Measurements from ENCODE around the gene DHX9. TPM values are rescaled to one million over a fixed set of nuclear protein-coding genes. Genes with fewer than 3 reads are reported as not detected.

Gene DHX9
- total RNA-seq, 1 experiment from 2014 or later, result 220 TPM

GRCh38 chr1:182848736-182849135 is 9.6 kb downstream of the DHX9 start (continued):
- TF ChIP-seq ZBTB33 (IDR thresholded peaks at IDR 0.05; ENCODE audit: extremely low read depth, insufficient replicate concordance, low read length) (no peak), MAX (IDR thresholded peaks at IDR 0.05) (no peak), RAD21 (IDR thresholded peaks at IDR 0.05; ENCODE audit: low read depth) (no peak), POLR2AphosphoS5 (IDR thresholded peaks at IDR 0.05; ENCODE audit: low read depth, low read length) (no peak), ELF1 (IDR thresholded peaks at IDR 0.05; ENCODE audit: borderline replicate concordance, low read depth) (no peak), TCF7L2 (IDR thresholded peaks at IDR 0.05; ENCODE audit: borderline replicate concordance, extremely low read depth, insufficient read depth, insufficient read length) (no peak), FOSL1 (IDR thresholded peaks at IDR 0.05; ENCODE audit: low read depth) (no peak), CBX3 (IDR thresholded peaks at IDR 0.05; ENCODE audit: low read depth) (no peak), SIN3A (IDR thresholded peaks at IDR 0.05; ENCODE audit: low read depth) (no peak), SP1 (IDR thresholded peaks at IDR 0.05; ENCODE audit: low read depth) (no peak), ZNF274 (IDR thresholded peaks at IDR 0.05; ENCODE audit: low read depth, low read length) (no peak), ATF3 (IDR thresholded peaks at IDR 0.05) (no peak)

GRCh38 chr1:182850319-182850718 is 11.2 kb downstream of the DHX9 start:
- peaks cover 64 to 74% of the 10 kb centered on the region in 2 experiments for H3K36me3 ChIP-seq (ENCODE audit: control insufficient read depth in 1 of 2, insufficient read depth in 2 of 2, low read length in 2 of 2)
- DNase-seq (ENCODE audit: low read depth, low spot score) (no peak), ATAC-seq (no peak)
- ChIA-PET RAD21 (ENCODE audit: low non-redundant PET in 1 of 2, low total read pairs in 2 of 2, uncharacterized antibody in 2 of 2, unreplicated experiment in 2 of 2) (no interaction called here), CTCF (no interaction called here), POLR2A (no interaction called here)
- H3K4me2 ChIP-seq (ENCODE audit: low read length), result no peak overlapping the region
- no peaks in the 10 kb centered on the region for H3K9me2 ChIP-seq (ENCODE audit: insufficient read depth)
- TF ChIP-seq RAD21 (IDR thresholded peaks at IDR 0.05; ENCODE audit: low read depth), result no peak
- TF ChIP-seq REST (IDR thresholded peaks at IDR 0.05; ENCODE audit: low read depth), result no peak
- no peak for TF ChIP-seq ZBTB33 (IDR thresholded peaks at IDR 0.05; ENCODE audit: extremely low read depth, insufficient replicate concordance, low read length)
- no peak for TF ChIP-seq SP1 (IDR thresholded peaks at IDR 0.05; ENCODE audit: low read depth)
- no peak for TF ChIP-seq YY1 (IDR thresholded peaks at IDR 0.05; ENCODE audit: extremely low read depth, insufficient replicate concordance, low read depth, low read length)
- TF ChIP-seq ELF1 (IDR thresholded peaks at IDR 0.05; ENCODE audit: borderline replicate concordance, low read depth), result no peak
- TF ChIP-seq JUND (IDR thresholded peaks at IDR 0.05), result no peak
- no peak for TF ChIP-seq CBX3 (IDR thresholded peaks at IDR 0.05; ENCODE audit: low read depth)
- no peaks in the 10 kb centered on the region for H3K9me3 ChIP-seq (ENCODE audit: control insufficient read depth in 1 of 2, insufficient read depth in 1 of 2, low read depth in 1 of 2, low read length in 2 of 2)
- peaks cover 100% of the 10 kb centered on the region for H3K79me2 ChIP-seq (ENCODE audit: insufficient read depth, low read length)
- H3K4me1 ChIP-seq (ENCODE audit: control insufficient read depth in 1 of 2, insufficient read depth in 2 of 2, low read length in 2 of 2), result no peaks in the 10 kb centered on the region
- no peaks in the 10 kb centered on the region for H3K27me3 ChIP-seq (ENCODE audit: insufficient read depth, low read length)
- H3K4me3 ChIP-seq (replicated peaks in 1 of 2; ENCODE audit: low read depth in 1 of 2, low read length in 2 of 2), result no peak overlapping the region
- H3K9ac ChIP-seq (ENCODE audit: low read length), result no peak overlapping the region
- intact Hi-C loops (cut with micrococcal nuclease), result no loop called here
- no peak overlapping the region for H2AFZ ChIP-seq (ENCODE audit: low read depth, low read length, poor library complexity, severe bottlenecking)
- H3K27ac ChIP-seq (ENCODE audit: low read depth, low read length), result no peak overlapping the region
- no TSS peak for BruUV-seq (replicated peaks)
- peaks cover 77% of the 10 kb centered on the region; the same call in 1 of the 2 replicates for H4K20me1 ChIP-seq (ENCODE audit: insufficient read depth)

All from HCT116 (cell line).